Activated T-helper 1 cell treated with anti-CD3 and anti-CD28 coated beads, Interleukin-2, amount 50 U/mL, for 16 hours (primary cell): Measurements from ENCODE around the gene RTTN.

Source experiments
- DNase-seq, 2 donors: peaks; one replicate each; pipeline ENCODE4 v3.0.0-alpha.2; 2020; ENCODE audit warnings: low read depth in 1 of 2, low spot score in 1 of 2

The RTTN gene

DNA sequence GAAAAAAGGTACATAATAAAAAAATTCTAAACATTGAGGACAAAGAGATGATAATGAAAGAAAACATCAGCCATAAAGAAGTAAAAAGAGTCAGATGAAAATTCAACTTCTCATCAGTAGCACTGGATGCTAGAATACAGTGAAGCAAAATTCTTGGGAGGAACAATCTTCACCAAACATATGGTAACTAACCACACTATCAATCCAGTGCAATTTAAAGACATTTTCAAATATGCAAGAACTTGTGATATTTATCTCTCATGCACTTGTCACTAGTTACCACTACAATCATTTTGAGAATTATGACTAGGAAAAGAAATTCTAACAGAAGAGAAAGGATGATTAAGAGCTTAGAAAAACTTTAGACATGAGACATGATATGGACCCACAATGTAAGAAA lies 127.4 kb downstream of the RTTN start:
- no peak for DNase-seq

DNA sequence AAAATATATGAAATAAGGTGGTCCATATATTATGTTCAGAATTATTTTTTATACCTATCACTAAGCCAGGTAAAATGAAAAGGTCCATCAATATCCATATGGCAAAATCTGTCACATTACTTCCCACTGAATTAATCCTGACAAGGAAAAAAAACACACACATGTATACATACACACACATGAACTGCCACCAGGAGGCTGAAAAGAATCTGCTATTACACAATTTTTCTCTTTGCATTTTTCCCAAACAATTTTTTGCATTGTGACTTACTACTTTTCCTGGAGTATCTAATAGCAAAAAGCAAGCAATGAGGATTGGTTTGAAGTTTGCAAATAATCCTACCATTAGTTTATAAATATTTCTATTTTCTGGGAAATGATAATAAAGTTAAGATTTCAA lies 129.6 kb downstream of the RTTN start:
- DNase-seq = no peak

DNA sequence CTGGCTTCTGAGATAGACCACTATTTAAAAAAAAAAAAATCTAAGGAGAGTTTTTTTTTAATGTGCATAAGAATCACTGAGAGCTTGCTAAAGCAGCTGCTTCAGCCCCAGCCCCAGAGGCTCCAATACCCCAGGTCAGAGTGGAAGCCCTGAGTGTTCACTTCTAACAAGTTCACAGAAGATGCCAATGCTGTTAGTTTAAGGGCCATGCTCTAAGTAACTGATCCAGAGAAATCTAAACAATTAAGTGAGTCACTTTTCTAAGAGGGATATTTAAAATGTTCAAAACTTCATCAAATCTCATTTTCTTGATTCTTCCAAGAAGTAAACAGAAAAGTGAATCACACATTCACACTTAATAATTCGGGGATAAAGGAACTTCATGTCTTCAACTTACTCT lies 131.4 kb downstream of the RTTN start:
- DNase-seq = no peak

DNA sequence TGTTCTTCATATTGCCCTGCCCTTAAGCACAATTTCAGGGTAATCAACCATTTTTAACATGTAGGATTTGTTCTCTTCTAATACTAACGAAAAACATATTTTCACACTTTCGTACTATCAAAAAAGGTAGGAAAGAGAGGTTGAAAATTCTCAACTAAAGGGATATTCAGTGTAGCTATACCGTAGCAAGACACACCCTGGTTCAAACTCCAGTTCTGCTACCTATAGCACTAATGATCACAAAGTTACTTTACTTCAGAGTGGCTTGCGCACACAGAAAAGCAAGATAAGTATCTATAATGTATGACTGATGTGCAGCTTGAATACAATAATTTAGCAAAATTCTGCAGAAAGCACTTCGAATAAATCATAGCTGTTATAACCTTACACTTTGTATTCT lies 132.1 kb downstream of the RTTN start:
- no peak for DNase-seq

DNA sequence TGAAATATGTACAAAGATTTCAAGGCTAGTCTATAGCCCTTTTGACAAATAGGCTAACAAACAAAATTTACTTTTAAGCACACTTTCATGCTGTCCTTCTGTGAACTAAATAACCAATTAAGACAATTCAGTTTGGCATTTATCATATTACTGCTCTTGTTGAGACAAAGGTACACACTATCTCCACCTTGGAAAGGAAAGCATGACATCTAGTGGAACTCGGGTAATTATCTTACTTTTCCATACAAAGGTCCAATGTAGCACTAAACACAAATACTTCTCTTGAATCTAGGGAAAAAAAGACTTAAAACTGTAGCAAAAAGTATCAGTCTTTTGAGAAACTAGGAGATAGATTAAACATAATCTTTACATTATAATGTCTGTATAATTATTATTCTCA lies 132.8 kb downstream of the RTTN start:
- no peak for DNase-seq

DNA sequence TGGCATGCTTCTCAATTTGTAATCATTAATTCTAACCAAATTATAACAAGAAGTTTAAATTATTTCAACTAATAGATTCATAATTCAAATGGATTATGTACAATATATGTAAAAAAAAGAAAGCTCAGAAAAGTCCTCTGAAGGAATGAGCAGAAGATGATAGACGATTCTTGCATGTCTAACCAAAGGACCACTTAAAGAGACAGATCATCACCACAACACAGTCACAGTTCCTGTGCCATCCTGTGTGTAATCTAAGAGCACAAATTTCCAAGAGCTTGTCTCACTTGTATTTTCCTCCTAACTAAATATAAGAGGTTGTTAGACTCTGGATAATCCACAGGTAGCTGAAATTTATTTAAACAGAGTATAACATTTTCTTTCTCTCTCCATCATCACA lies 135.5 kb downstream of the RTTN start:
- DNase-seq = no peak

DNA sequence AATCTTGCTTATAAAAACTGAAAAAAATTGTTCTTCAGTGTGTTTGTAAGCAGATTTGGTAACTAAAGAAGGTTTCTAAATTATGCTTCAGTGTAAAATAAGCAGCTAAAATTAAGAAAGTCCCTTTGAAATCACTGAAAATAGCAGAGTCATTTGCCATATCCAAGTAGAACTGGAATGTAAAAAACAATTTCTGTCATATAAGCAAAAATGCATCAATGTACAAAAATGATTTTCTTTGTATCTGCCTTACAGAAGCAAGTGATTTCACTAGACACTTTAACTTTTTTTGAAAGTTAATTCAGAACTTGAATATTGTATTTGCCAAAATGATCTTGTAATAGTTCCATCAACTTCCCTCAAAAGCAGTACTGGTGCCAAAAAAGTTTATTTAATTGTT lies 136.1 kb downstream of the RTTN start:
- no peak for DNase-seq

DNA sequence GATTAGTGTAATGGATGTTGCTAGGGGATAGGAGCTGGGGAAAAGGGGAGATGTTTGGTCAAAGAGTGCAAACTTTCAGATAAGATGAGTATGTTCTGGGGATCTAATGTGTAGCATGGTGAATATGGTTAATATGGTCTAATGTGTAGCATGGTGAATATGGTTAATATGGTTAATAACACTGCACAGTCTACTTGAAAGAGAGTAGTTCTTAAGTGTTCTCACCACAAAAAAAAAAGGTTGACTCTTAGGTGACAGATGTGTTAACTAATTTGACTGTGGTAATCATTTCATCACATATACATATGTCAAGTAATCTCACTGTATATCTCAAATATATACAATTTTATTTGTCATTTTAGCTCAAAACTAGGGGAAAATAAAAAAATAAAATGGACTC lies 136.5 kb downstream of the RTTN start:
- no peak for DNase-seq

DNA sequence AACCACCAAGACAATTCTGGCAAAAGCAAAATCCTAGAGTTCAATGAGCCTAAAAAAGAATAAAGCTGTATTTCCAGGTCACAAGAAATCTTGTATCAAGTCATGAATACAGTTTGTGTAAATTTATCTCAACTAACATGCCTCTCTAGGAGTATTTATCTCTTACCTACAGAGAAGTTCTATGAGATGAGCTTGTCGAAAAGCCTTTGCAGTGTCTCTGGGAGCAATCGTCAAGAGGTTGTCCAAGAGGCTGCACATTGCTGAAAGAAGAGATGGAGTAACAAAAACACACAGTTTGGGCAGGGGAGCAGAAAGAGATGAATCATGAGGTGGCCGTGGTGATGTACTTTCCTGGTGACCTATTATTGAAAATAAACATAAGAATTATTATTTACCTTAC lies 145.8 kb downstream of the RTTN start:
- DNase-seq = no peak

DNA sequence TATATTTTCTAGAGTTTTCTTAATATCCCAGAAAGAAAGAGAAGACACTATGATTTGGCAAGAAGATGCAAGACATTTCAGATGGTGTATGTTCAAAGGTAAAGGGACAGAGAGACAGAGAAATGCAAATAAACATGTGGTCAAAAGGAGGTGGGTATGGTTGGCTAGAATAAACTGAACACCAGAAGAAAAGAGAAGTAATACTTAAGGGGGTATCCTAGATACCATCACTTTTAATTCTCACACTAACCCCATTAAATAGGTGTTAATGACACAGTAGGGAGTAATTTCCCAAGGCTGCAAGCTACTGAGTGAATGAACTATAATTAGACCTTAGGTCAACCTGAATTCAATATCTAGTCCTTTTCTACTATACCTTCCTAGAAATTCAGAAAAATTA lies 146.6 kb downstream of the RTTN start:
- DNase-seq = no peak

DNA sequence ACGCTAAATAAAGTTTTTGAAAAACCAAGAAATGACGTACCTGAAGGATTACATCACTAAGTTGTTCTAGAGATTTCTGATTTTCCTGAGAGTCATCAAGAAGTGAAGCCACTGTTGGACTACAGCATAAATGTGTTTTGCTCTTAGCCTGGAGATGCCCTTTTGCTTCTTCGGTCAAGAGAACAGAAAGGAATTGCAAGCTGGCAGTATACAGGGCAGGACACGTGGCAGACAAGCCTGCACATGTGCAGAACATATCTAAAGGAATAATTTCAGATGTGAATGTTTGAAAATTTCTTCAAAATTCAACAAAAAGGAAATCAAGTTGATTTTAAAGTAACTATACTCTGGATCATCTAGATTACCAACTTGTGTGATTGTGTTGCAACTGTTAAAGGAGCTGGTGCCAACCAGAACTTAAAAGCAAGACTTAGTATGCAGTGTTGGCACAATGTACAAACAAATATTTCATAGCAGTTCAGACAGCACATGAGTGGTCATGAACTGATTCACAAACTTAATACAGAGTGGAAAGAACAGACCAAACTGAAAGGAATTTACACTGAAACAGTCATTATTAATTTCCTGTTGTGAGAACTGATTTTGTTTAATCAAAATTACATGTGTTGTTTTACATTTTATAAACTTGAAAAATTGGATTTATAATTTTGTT lies 157.4 kb downstream of the RTTN start:
- no peak for DNase-seq

DNA sequence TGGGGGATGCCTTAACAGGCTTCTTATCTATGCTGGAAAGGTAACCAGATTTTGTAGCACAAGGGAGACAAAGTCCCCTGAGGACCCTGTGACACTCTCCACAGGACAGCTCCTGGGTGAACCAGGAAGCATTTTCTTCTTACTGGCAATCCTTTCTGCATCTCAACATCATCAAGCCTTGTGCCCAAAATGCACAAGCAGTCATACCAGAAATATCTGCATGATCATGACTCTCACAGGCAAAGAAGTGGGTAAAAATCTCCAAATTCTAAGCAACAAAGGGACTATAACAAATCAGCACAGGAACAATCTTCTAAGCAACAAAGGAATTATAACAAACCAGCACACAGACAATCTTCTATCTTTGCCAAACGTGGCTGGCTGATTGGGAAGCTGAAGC lies 158.7 kb downstream of the RTTN start:
- no peak for DNase-seq

DNA sequence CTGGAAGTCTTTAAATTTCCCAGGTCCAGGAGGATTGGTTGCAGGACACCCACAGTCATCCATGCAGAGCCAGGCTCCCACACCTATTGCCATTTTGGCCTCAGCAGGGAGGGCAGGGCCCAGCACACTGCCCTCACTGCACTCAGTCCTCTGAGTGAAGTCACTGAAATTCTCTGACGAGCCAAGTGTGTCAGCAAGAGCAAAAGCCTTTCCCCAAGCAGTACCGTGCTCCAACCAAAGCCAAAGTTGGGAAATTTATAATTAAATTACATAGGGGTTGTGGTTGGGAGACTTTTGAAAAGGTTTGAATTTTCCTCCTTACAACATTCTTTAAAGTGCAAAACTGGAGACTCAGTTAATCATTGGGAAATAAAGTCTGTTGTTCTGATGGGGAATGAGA lies 159.3 kb downstream of the RTTN start:
- no peak for DNase-seq

DNA sequence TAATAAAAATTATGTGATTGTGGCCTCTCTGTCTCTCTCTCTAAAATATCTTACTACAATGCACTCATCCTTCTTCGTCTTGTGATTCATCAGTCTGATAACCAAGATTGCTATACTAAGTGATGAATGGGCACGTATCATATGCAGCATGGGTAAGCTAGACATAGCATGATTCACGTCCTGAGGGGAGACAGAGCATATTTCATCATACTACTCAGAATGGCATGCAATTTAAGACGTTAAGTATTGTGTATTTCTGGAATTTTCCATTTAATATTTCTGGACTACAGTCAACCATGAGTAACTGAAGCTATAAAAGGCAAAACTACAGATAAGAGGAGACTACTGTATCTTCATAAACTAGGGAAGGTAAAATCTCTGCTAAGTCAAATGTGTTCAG lies 160.9 kb downstream of the RTTN start:
- DNase-seq = no peak

DNA sequence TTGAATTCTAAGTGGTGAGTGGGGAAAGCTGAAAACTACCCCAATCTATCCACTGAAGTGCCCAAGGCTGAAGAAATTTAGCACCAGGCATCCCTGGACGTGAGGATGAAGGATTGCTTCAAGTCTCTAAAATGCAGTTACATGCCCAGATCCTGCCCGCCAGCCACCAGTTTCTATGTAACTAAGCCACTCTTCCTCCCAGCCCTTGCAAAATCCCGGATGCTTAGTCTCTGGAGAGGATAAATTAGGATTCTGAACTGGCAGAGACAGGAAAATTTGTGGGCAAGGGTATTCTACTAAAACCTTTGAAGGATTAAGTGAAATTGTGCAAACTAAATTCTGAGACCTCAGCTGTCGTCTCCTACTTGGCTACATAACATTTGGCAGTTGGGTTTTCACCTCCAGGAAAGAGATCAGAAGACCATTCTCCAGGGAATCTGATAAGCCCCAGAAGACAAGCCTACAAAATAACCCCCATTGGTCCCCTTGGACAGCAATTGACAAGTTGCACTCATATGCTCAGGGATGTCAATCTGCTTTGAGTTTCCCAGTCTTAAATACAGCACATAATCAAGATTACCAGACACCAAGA lies 163.9 kb downstream of the RTTN start:
- no peak for DNase-seq

DNA sequence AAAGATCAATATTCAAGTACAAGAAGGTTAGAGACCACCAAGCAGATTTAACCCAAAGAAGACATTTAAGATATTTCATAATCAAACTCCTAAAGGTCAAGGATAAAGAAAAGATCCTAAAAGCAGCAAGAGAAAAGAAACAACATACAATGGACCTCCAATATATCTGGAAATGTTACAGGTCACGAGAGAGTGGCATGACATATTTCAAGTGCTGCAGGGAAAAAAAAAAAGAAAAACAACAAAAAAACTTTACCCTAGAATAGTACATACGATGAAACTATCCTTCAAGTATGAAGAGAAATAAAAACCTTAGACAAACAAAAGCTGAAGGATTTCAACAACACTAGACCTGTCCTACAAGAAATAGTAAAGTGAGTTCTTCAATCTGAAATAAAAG lies 166.3 kb downstream of the RTTN start:
- DNase-seq = no peak

DNA sequence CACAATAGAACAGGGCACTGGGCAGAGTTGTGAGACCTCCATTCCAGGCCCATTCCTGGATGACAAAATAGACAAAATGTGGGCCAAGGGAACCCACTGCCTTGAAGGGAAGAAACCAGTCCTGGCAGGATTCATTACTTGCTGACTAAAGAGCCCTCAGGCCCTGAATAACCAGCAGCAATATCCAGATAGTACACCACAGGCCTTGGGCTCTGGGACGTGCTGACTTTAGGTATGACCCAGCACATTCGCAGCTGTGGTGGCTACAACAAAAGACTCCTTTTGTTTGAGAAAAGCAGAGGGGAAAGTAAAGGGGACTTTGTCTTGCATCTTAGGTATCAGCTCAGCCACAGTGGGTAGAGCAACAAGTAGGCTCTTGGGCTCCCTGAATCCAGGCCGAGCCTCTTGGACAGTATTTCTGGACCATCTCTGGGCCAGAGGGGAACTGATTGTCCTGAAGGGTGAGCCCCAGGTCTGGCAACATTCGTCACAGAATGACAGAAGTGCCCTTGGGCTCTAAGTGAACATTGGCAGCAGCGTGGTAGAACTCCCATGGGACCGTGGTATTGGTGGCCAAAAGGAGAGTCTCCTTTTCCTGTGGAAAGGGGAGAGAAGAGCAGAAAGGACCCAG lies 167.9 kb downstream of the RTTN start:
- DNase-seq = no peak

DNA sequence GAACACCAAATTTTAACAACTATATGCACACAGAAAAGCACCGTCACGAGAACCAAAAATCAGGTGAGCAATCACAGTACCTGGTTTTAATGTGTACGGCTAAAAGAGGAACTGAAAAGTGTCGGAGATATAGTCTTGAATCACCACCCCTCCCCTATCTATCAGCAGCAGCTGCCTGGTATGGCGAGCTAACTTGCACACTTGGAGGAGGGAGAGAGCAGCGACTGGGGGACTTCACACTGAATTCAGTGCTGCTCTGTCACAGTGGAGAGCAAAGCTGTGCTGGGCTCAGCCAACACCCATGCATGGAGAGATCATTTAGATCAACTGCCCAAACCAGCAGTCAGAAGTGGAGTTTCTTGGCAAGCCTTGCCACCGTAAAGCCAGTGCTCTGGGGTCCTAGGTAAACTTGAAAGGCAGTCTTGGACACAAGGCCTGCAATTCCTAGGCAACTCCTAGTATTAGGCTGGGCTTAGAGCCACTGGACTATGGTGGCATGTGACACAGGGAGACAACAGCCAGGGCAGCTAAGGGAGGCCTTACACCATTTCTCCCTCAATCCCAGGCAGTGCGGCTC lies 168.6 kb downstream of the RTTN start:
- no peak for DNase-seq

DNA sequence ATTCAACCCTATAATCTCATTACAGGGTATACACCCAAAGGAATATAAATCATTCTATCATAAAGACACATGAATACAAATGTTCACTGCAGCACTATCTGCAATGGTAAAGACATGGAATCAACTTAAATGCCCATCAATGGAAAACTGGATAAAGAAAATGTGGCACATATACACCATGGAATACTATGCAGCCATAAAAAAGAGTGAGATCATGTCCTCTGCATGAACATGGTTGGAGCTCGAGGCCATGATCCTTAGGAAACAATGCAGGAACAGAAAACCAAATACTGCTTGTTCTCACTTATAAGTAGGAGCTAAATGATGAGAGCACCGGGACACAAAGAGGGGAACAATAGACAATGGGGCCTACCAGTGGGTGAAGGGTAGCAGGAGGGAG lies 169.3 kb downstream of the RTTN start:
- DNase-seq = no peak

DNA sequence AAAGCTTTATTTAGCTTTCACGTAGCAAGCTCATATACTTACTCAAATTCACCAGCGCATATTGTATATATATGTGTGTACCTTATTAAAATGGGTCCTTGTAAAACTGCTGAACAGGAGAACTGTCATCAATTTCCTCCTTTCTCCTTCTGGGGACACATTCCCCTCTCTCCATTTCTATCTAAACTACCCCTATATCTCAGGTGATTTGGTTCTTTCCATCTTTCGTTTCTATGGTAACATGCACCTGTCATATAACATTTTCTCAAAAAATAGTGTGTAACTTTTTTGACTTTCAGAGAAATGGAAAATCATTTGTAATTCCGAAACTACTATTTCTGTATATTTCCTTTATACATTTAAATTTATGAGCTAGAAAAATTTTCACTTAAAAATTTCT lies 174.3 kb downstream of the RTTN start:
- DNase-seq = no peak

DNA sequence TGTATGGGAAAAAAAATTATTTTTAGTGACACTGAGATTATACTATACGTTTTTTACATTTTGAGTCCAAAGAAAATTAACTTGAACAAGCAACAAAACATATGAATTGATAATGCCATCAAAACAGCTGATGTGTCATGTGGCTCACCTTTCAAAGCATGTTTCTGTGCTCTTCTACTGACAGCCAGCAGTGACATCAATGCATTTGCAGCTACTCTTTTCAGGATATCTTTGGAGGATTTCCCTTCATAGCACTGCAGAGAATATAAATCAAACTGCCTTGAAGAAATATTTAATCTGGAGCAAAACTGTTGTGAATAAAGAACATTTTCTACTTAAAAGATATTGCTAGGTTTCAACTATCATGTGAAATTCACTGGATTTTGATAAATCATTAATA lies 174.8 kb downstream of the RTTN start:
- DNase-seq = no peak

DNA sequence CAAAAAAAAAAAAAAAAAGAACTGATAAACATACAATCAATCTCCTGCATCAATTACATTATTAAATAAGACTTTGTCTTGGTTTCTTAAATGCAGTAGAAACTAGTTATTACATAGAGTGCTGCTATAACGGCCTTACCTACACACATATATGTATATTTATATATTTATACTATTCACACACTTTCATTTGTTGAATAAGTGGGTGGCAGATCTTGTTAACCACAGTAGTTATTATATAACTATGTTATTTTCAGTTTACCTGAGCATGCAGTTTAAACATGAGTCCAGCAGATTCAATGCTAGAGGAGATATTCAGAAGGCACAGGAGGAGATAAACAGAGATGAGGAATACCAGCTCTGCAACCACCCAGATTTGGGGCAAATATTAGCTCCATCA lies 176.3 kb downstream of the RTTN start:
- DNase-seq = no peak

DNA sequence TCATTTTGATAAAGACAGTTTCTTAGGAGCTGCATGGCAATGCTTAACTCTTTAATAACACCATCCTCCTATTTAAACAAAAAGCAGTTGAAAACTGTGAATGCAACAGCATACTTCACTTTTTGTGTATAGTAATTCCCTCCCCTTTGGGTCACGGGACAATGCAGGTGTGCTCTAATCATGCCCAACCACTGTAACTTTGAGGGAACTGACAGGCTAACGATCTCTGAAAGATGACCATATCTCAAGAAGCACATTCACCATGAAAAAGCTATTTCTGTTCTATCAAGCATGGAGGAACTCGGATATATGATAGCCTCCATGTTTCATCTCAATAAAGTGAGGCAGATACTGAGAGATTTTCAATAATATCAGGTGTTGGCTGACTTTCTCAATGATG lies 176.8 kb downstream of the RTTN start:
- no peak for DNase-seq
